ENCODE measurements around the gene HINT3. TPM values are rescaled to one million over a fixed set of nuclear protein-coding genes. Genes with fewer than 3 reads are reported as not detected.
"Not testable (repeated sequence)": the region's sequence is repeated elsewhere in the genome, so short reads cannot be mapped to it uniquely, and the experiment has no call there.

HINT3 gene
- total and polyA plus RNA-seq, 7 experiments from 2014 or later: 7.7 to 12.4 (median 9.5) TPM

DNA sequence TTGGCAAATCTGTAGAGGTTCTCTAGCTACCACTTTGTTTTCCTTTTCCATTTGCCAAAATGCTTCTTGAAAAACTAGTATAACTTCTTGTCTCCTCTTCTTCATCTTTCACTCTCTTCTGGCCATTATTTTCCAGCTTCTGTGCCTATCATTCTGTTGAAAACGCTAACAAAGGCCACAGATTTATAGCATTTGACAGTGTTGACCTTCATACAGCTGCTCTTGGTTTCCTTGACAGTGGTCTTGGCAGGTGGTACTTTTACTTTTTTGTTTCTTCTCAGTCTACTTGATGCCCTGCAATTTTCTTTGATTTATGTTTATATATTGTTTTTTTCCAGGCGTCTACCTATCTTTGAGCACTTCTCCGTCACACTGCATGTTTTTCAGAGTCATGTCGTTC is 53.5 kb downstream of the HINT3 start:
- Histone ChIP-seq H3K27me3 (ENCODE audit: control insufficient read depth in 2 of 2, insufficient read depth in 2 of 2, low read length in 2 of 2) (no peaks in the 10 kb centered on the region), H3K4me1 (ENCODE audit: control insufficient read depth in 2 of 2, insufficient read depth in 2 of 2, low read length in 2 of 2) (no peaks in the 10 kb centered on the region), H3K9me3 (ENCODE audit: control insufficient read depth in 2 of 3, low read length in 3 of 3) (no peaks in the 10 kb centered on the region), H3K36me3 (ENCODE audit: control insufficient read depth in 2 of 3, insufficient read depth in 3 of 3, low read length in 3 of 3) (peaks cover 5 to 45% (median 19%) of the 10 kb centered on the region in 3 experiments), H3K4me3 (ENCODE audit: low read length) (no peak overlapping the region), H3K27ac (ENCODE audit: low read depth, low read length) (no peak overlapping the region)
- intact Hi-C loops (cut with micrococcal nuclease): no loop called here
- peak overlapping the region in 1 of 9 donors; percentile 9 for H3K27ac Mint-ChIP-seq
- ChIA-PET POLR2A (no interaction called here), CTCF (no interaction called here)
- no peak for ATAC-seq
- H3K9me3 Mint-ChIP-seq: no peaks in the 10 kb centered on the region
- DNase-seq: no peak
- no peaks in the 10 kb centered on the region for H3K27me3 Mint-ChIP-seq
- H3K4me3 Mint-ChIP-seq: no peak overlapping the region
- peaks cover 13 to 48% (median 34%) of the 10 kb centered on the region in 5 donors for H3K36me3 Mint-ChIP-seq
- peaks cover 0 to 5% (median 0%) of the 10 kb centered on the region in 7 donors for H3K4me1 Mint-ChIP-seq

DNA sequence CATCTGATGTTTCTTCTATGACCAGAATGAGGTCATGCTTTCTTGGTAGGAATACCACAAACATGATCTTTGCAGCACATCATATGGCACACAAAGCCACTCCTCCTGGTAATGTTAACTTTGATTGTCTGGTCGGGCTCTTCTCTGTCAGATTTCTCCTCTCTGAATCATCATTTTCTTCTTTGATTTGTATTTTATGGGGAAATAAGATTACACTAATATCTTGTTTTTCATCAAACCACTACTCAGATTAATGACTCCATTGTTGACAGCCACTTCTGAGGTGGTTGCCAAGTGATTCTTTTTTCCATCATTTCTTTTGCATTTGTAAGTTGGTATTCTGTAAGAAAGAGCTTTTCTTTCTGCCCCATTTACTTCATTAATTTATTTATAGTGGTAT is 59.3 kb downstream of the HINT3 start:
- no peak overlapping the region for H3K4me3 Mint-ChIP-seq
- H3K4me1 Mint-ChIP-seq: peaks cover 0 to 7% (median 0%) of the 10 kb centered on the region in 7 donors
- intact Hi-C loops (cut with micrococcal nuclease): loop anchor here in 1 of 2 donors (2.0 kb wide), 1 partner anchor 15 kb away; no protein-coding TSS in a partner anchor
- no peaks in the 10 kb centered on the region for H3K27me3 Mint-ChIP-seq
- DNase-seq (no peak), ATAC-seq (no peak)
- H3K27ac ChIP-seq (ENCODE audit: low read depth, low read length): no peak overlapping the region
- H3K27ac Mint-ChIP-seq: no peak overlapping the region
- peaks cover 22 to 67% (median 40%) of the 10 kb centered on the region in 5 donors for H3K36me3 Mint-ChIP-seq
- no peaks in the 10 kb centered on the region for H3K27me3 ChIP-seq (ENCODE audit: control insufficient read depth in 2 of 2, insufficient read depth in 2 of 2, low read length in 2 of 2)
- peaks cover 0 to 49% (median 23%) of the 10 kb centered on the region in 3 experiments for H3K36me3 ChIP-seq (ENCODE audit: control insufficient read depth in 2 of 3, insufficient read depth in 3 of 3, low read length in 3 of 3)
- ChIA-PET POLR2A (no interaction called here), CTCF (no interaction called here)
- H3K9me3 Mint-ChIP-seq: no peaks in the 10 kb centered on the region
- H3K4me3 ChIP-seq (ENCODE audit: low read length): no peak overlapping the region
- H3K9me3 ChIP-seq (ENCODE audit: control insufficient read depth in 2 of 3, low read length in 3 of 3): no peaks in the 10 kb centered on the region
- H3K4me1 ChIP-seq (ENCODE audit: control insufficient read depth in 2 of 2, insufficient read depth in 2 of 2, low read length in 2 of 2): no peaks in the 10 kb centered on the region

DNA sequence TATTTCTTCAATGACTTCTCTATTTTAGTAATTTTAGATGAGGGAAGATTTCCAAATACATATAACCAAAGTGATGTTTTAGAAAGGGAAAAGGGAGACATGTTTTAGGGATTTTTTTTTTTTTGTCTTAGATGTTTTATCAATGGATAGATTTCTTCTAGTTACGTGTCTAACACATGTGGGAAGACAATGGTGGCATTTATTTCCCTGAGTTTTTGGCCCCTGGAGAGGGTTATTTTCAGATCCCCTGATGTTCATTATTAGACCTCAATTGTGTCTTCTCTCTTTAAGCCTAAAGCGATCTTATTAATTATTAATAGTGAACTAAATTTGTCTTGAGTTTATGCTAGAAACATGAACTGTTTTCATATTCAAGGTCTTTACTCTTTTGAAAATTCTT is 60.0 kb downstream of the HINT3 start:
- no peak overlapping the region for H3K4me3 ChIP-seq (ENCODE audit: low read length)
- intact Hi-C loops (cut with micrococcal nuclease): no loop called here
- no peaks in the 10 kb centered on the region for H3K9me3 ChIP-seq (ENCODE audit: control insufficient read depth in 2 of 3, low read length in 3 of 3)
- Mint-ChIP-seq H3K4me1 (peaks cover 0 to 7% (median 0%) of the 10 kb centered on the region in 7 donors), H3K4me3 (no peak overlapping the region), H3K9me3 (no peaks in the 10 kb centered on the region), H3K27ac (no peak overlapping the region), H3K36me3 (peaks cover 24 to 69% (median 42%) of the 10 kb centered on the region in 5 donors), H3K27me3 (no peaks in the 10 kb centered on the region)
- no peaks in the 10 kb centered on the region for H3K27me3 ChIP-seq (ENCODE audit: control insufficient read depth in 2 of 2, insufficient read depth in 2 of 2, low read length in 2 of 2)
- ChIA-PET CTCF (no interaction called here), POLR2A (no interaction called here)
- ATAC-seq (no peak), DNase-seq (no peak)
- H3K4me1 ChIP-seq (ENCODE audit: control insufficient read depth in 2 of 2, insufficient read depth in 2 of 2, low read length in 2 of 2): no peaks in the 10 kb centered on the region
- no peak overlapping the region for H3K27ac ChIP-seq (ENCODE audit: low read depth, low read length)
- peaks cover 0 to 51% (median 19%) of the 10 kb centered on the region in 3 experiments for H3K36me3 ChIP-seq (ENCODE audit: control insufficient read depth in 2 of 3, insufficient read depth in 3 of 3, low read length in 3 of 3)

DNA sequence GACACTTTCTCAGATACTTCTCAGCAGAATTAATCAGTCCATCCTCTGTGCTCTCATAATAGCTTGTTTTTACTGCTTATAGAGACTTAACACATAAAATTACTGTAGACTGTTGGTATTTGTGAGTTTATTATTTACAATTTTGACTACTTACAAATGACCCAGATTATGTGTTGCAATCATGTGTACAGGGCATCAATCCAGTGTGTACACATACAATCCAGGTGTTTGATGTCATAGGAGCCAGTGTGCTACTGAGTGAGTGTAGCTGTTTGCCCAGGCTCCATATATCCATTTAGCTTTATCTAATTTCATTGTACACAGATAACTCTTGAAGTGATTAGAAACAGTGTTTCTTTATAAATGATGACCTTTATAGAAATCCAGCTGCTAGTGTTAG is 61.1 kb downstream of the HINT3 start:
- ChIA-PET POLR2A (interaction anchor here (1.3 kb wide), 1 partner anchor 31 kb away, joined by 4 read pairs; the partner anchor contains the start of gene TRMT11), CTCF (interaction anchor here (0.6 kb wide), 1 partner anchor 61 kb away, joined by 3 read pairs; the partner anchor contains the start of gene HINT3)
- Histone ChIP-seq H3K27ac (ENCODE audit: low read depth, low read length) (no peak overlapping the region), H3K4me3 (ENCODE audit: low read length) (no peak overlapping the region), H3K4me1 (ENCODE audit: control insufficient read depth in 2 of 2, insufficient read depth in 2 of 2, low read length in 2 of 2) (no peaks in the 10 kb centered on the region), H3K9me3 (ENCODE audit: control insufficient read depth in 2 of 3, low read length in 3 of 3) (no peaks in the 10 kb centered on the region), H3K27me3 (ENCODE audit: control insufficient read depth in 2 of 2, insufficient read depth in 2 of 2, low read length in 2 of 2) (no peaks in the 10 kb centered on the region), H3K36me3 (ENCODE audit: control insufficient read depth in 2 of 3, insufficient read depth in 3 of 3, low read length in 3 of 3) (peaks cover 0 to 54% (median 22%) of the 10 kb centered on the region in 3 experiments)
- Mint-ChIP-seq H3K4me1 (peaks cover 0 to 7% (median 0%) of the 10 kb centered on the region in 7 donors), H3K36me3 (peaks cover 20 to 64% (median 38%) of the 10 kb centered on the region in 5 donors), H3K27me3 (no peaks in the 10 kb centered on the region), H3K27ac (no peak overlapping the region), H3K9me3 (no peaks in the 10 kb centered on the region), H3K4me3 (no peak overlapping the region)
- DNase-seq: no peak
- intact Hi-C loops (cut with micrococcal nuclease): no loop called here
- no peak for ATAC-seq

DNA sequence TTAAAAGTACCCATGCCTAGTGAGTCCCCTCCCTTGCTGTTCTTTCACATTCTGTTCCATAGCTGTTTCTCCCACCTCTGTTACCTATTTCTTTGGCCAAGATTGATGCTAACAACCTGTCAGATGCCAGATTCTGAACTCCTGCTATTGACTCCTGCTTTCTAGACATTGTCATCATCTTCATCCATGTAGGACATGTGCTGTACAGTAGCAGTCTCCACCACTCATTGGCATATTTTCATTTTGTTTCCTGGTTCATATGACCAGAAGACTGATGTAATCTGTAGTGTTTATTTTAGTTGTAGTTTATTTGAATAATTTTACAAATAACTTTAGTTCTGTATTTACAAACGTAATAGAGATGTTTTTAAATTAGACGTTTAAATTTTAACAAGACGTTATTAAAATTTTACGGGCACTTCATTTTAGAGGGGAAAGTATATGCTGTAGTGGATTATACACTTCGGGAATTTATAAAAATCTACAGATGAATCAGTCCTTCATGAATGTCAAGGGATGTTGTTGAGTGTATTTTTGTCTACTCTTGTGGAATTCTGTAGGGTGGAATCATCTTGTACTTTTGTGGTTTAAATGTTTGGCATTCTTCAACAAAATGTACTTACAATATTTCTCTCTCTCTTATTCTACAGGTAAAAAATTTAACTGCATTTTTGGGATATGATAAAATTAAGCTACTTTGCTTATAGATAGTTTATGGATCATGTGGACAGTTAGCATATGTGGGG is 63.9 kb downstream of the HINT3 start:
- no peaks in the 10 kb centered on the region for H3K4me1 ChIP-seq (ENCODE audit: control insufficient read depth in 2 of 2, insufficient read depth in 2 of 2, low read length in 2 of 2)
- H3K4me1 Mint-ChIP-seq: peaks cover 0 to 5% (median 0%) of the 10 kb centered on the region in 7 donors
- H3K4me3 Mint-ChIP-seq: no peak overlapping the region
- H3K27me3 ChIP-seq (ENCODE audit: control insufficient read depth in 2 of 2, insufficient read depth in 2 of 2, low read length in 2 of 2): no peaks in the 10 kb centered on the region
- no peaks in the 10 kb centered on the region for H3K27me3 Mint-ChIP-seq
- H3K27ac ChIP-seq (ENCODE audit: low read depth, low read length): no peak overlapping the region
- H3K9me3 Mint-ChIP-seq: no peaks in the 10 kb centered on the region
- intact Hi-C loops (cut with micrococcal nuclease): no loop called here
- ATAC-seq (no peak), DNase-seq (no peak)
- H3K4me3 ChIP-seq (ENCODE audit: low read length): no peak overlapping the region
- no peaks in the 10 kb centered on the region for H3K9me3 ChIP-seq (ENCODE audit: control insufficient read depth in 2 of 3, low read length in 3 of 3)
- peaks cover 0 to 44% (median 21%) of the 10 kb centered on the region in 3 experiments for H3K36me3 ChIP-seq (ENCODE audit: control insufficient read depth in 2 of 3, insufficient read depth in 3 of 3, low read length in 3 of 3)
- ChIA-PET CTCF (interaction anchor here (1.8 kb wide), 1 partner anchor 25 kb away, joined by 6 read pairs; no protein-coding TSS in a partner anchor), POLR2A (no interaction called here)
- peaks cover 14 to 69% (median 35%) of the 10 kb centered on the region in 5 donors for H3K36me3 Mint-ChIP-seq
- H3K27ac Mint-ChIP-seq: no peak overlapping the region

DNA sequence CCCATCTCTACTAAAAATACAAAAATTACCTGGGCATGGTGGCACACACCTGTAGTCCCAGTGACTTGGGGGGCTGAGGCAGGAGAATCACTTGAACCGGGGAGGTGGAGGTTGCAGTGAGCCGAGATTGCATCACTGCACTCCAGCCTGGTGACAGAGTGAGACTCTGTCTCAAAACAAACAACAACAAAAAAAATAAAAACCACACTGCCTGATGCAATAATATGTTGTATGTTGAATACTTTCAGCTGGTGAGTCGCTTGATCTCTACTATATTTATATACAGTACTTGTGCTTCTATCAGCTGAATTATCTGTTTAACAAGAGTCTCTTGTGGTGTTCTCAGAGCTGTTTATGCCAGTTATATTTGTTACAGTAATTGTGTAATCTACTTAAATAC is 66.9 kb downstream of the HINT3 start:
- ATAC-seq; H3K4me3 ChIP-seq (ENCODE audit: low read length); H3K27ac ChIP-seq (ENCODE audit: low read depth, low read length); DNase-seq; intact Hi-C loops (cut with micrococcal nuclease); CTCF ChIA-PET; H3K9me3 ChIP-seq (ENCODE audit: control insufficient read depth in 2 of 3, low read length in 3 of 3); H3K4me1 Mint-ChIP-seq; H3K4me3 Mint-ChIP-seq; POLR2A ChIA-PET; H3K27ac Mint-ChIP-seq; H3K9me3 Mint-ChIP-seq; H3K27me3 ChIP-seq (ENCODE audit: control insufficient read depth in 2 of 2, insufficient read depth in 2 of 2, low read length in 2 of 2); H3K4me1 ChIP-seq (ENCODE audit: control insufficient read depth in 2 of 2, insufficient read depth in 2 of 2, low read length in 2 of 2); H3K27me3 Mint-ChIP-seq: not testable (repeated sequence)
- H3K36me3 Mint-ChIP-seq: peaks cover 7 to 70% (median 48%) of the 10 kb centered on the region in 5 donors
- H3K36me3 ChIP-seq (ENCODE audit: control insufficient read depth in 2 of 3, insufficient read depth in 3 of 3, low read length in 3 of 3): peaks cover 0 to 46% (median 13%) of the 10 kb centered on the region in 3 experiments

DNA sequence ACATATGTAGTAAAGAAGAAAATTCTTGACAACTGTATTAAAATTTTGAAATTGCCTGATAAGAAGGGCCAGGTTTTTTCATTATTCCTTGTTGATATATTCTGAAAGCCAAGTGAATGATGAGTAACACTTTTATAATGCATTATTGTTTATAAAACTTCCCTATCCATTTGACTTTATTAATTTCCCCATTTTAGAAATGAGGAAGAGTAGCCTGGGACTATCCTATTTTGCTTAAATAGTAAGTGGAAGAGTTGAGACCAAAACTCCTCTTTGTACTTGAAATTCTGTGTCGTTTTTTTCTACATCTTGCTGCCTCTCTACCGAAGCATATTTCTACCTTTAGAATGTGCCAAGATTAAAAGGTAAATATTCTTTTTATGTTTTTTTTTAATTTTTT is 69.4 kb downstream of the HINT3 start:
- intact Hi-C loops (cut with micrococcal nuclease): no loop called here
- ChIA-PET POLR2A (no interaction called here), CTCF (no interaction called here)
- H3K9me3 ChIP-seq (ENCODE audit: control insufficient read depth in 2 of 3, low read length in 3 of 3): no peaks in the 10 kb centered on the region
- DNase-seq (no peak), ATAC-seq (no peak)
- H3K4me3 ChIP-seq (ENCODE audit: low read length): no peak overlapping the region
- no peak overlapping the region for H3K27ac ChIP-seq (ENCODE audit: low read depth, low read length)
- peaks cover 0 to 2% (median 0%) of the 10 kb centered on the region in 7 donors for H3K4me1 Mint-ChIP-seq
- no peak overlapping the region for H3K4me3 Mint-ChIP-seq
- no peak overlapping the region for H3K27ac Mint-ChIP-seq
- no peaks in the 10 kb centered on the region for H3K27me3 ChIP-seq (ENCODE audit: control insufficient read depth in 2 of 2, insufficient read depth in 2 of 2, low read length in 2 of 2)
- peaks cover 0 to 35% (median 7%) of the 10 kb centered on the region in 3 experiments for H3K36me3 ChIP-seq (ENCODE audit: control insufficient read depth in 2 of 3, insufficient read depth in 3 of 3, low read length in 3 of 3)
- no peaks in the 10 kb centered on the region for H3K9me3 Mint-ChIP-seq
- H3K4me1 ChIP-seq (ENCODE audit: control insufficient read depth in 2 of 2, insufficient read depth in 2 of 2, low read length in 2 of 2): no peaks in the 10 kb centered on the region
- H3K27me3 Mint-ChIP-seq: no peaks in the 10 kb centered on the region
- H3K36me3 Mint-ChIP-seq: peaks cover 2 to 65% (median 41%) of the 10 kb centered on the region in 5 donors
